SU-DHL-6 (cell line): ENCODE measurements around the gene ARHGEF3.

Source experiments
- H2AFZ ChIP-seq: fragments of 200-600 bp; sonication (generic); 2 replicates; pipeline ENCODE4 v1.6.1; 2014; ENCODE audit warnings: low read depth, mild to moderate bottlenecking, moderate library complexity, mixed read lengths, antibody characterized with exemption, low read length; ENCODE audit not compliant: severe bottlenecking
- H3F3A ChIP-seq: fragments of 200-600 bp; shearing (Covaris generic); 2 replicates; pipeline ENCODE4 v1.6.0; 2016; ENCODE audit warnings: antibody characterized with exemption, mild to moderate bottlenecking; ENCODE audit not compliant: insufficient read depth
- H3K27ac ChIP-seq: fragments of 200-600 bp; sonication (generic); 2 replicates; pipeline ENCODE4 v1.5.1; 2016; ENCODE audit warnings: low read depth, mild to moderate bottlenecking, low read length, moderate library complexity, mixed read lengths
- H3K27me3 ChIP-seq: fragments of 200-600 bp; sonication (generic), shearing (Covaris generic); 2 replicates; pipeline ENCODE4 v1.6.0; 2014; ENCODE audit warnings: mild to moderate bottlenecking, low read length
- H3K36me3 ChIP-seq: fragments of 200-600 bp; sonication (generic); 2 replicates; pipeline ENCODE4 v1.6.1; 2014; ENCODE audit warnings: mild to moderate bottlenecking, low read length, mixed read lengths
- H3K4me2 ChIP-seq: fragments of 300-600, 200-600 bp; shearing (Covaris generic), sonication (generic); 2 replicates; pipeline ENCODE4 v1.6.0; 2014; ENCODE audit warnings: low read length, low read depth, mild to moderate bottlenecking; ENCODE audit not compliant: poor library complexity, severe bottlenecking
- H3K4me3 ChIP-seq: fragments of 200-600 bp; sonication (generic); 2 replicates; pipeline ENCODE4 v1.5.1; 2014; ENCODE audit warnings: antibody characterized with exemption, low read length, mild to moderate bottlenecking, mixed read lengths; ENCODE audit not compliant: insufficient read depth, poor library complexity, severe bottlenecking
- H3K79me2 ChIP-seq: fragments of 200-600 bp; sonication (generic); 2 replicates; pipeline ENCODE4 v1.6.1; 2014; ENCODE audit warnings: mild to moderate bottlenecking, low read length, moderate library complexity; ENCODE audit not compliant: insufficient read depth
- H3K9ac ChIP-seq: fragments of 200-600 bp; sonication (generic); 2 replicates; pipeline ENCODE4 v1.7.0; 2014; ENCODE audit warnings: mild to moderate bottlenecking, low read length
- H3K9me2 ChIP-seq: fragments of 200-600 bp; sonication (generic); replicated peaks from 2 replicates; pipeline ENCODE4 v1.6.1; 2014; ENCODE audit warnings: low read length; ENCODE audit not compliant: insufficient read depth
- H3K9me3 ChIP-seq: fragments of 200-600 bp; sonication (generic); 2 replicates; pipeline ENCODE4 v1.6.1; 2014; ENCODE audit warnings: low read length, mixed read lengths; ENCODE audit not compliant: insufficient read depth
- H4K20me1 ChIP-seq: fragments of 200-600 bp; sonication (generic); 2 replicates; pipeline ENCODE4 v1.6.1; 2014; ENCODE audit warnings: low read depth, mild to moderate bottlenecking, antibody characterized with exemption, low read length, moderate library complexity, mixed read lengths
- EZH2phosphoT487 ChIP-seq: fragments of 200-600 bp; sonication (generic), shearing (Covaris generic); conservative IDR thresholded peaks from 2 replicates; pipeline ENCODE4 v1.6.1; 2018; ENCODE audit warnings: mild to moderate bottlenecking, antibody characterized with exemption, low read length, moderate library complexity, mixed read lengths
- TF ChIP-seq, protein P1 (sequence below): fragments of 200-600 bp; sonication (generic); IDR thresholded peaks from one replicate; pipeline ENCODE4 v1.5.1; 2017; ENCODE audit warnings: antibody characterized with exemption, mild to moderate bottlenecking, low read length, moderate library complexity; ENCODE audit not compliant: insufficient read depth, poor library complexity, severe bottlenecking

Gene ARHGEF3

DNA sequence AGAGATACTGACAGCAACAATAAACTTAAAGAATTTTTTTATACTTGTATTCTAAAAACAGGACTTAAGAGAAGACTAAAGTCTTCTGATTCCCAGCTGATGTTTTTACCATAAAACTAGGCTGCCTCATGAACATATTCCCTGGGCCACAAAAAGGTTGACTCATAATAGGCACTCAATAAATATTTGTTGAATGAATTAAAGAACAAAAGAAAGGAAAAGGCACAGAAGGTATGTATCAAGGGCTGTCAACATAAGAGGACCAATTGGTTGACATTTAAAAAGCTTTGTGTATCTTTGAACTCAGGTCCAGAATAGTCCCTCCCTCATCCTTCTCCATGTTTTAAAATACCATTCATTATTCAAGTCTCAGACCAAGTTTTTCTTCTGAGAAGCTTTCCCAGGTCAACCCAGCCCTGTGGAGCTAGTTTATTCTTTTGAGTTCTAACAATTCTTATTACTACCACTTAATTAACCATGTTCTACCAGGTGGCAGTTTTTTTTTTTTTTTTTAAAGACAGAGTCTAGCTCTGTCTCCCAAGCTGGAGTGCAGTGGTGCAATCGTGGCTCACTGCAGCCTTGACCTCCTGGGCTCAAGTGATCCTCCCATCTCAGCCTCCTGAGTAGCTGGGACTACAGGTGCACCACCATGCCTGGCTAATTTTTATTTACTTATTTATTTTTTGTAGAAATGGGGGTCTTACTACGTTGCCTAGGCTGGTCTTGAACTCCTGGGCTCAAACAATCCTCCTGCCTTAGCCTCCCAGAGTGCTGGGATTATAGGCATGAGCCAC is 17.5 kb upstream of the ARHGEF3 start:
- Histone ChIP-seq H3K9me3 (no peaks in the 10 kb centered on the region), H3K79me2 (no peaks in the 10 kb centered on the region), H4K20me1 (no peaks in the 10 kb centered on the region), H2AFZ (no peak overlapping the region), H3K4me2 (no peak overlapping the region), H3K27ac (no peak overlapping the region), H3K27me3 (no peaks in the 10 kb centered on the region), H3K4me3 (no peak overlapping the region), H3F3A (no peaks in the 10 kb centered on the region), H3K9me2 (no peaks in the 10 kb centered on the region), H3K36me3 (no peaks in the 10 kb centered on the region), H3K9ac (no peak overlapping the region)
- no peak for TF ChIP-seq EZH2phosphoT487
- TF ChIP-seq, protein P1, sequence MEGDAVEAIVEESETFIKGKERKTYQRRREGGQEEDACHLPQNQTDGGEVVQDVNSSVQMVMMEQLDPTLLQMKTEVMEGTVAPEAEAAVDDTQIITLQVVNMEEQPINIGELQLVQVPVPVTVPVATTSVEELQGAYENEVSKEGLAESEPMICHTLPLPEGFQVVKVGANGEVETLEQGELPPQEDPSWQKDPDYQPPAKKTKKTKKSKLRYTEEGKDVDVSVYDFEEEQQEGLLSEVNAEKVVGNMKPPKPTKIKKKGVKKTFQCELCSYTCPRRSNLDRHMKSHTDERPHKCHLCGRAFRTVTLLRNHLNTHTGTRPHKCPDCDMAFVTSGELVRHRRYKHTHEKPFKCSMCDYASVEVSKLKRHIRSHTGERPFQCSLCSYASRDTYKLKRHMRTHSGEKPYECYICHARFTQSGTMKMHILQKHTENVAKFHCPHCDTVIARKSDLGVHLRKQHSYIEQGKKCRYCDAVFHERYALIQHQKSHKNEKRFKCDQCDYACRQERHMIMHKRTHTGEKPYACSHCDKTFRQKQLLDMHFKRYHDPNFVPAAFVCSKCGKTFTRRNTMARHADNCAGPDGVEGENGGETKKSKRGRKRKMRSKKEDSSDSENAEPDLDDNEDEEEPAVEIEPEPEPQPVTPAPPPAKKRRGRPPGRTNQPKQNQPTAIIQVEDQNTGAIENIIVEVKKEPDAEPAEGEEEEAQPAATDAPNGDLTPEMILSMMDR, result no peak

DNA sequence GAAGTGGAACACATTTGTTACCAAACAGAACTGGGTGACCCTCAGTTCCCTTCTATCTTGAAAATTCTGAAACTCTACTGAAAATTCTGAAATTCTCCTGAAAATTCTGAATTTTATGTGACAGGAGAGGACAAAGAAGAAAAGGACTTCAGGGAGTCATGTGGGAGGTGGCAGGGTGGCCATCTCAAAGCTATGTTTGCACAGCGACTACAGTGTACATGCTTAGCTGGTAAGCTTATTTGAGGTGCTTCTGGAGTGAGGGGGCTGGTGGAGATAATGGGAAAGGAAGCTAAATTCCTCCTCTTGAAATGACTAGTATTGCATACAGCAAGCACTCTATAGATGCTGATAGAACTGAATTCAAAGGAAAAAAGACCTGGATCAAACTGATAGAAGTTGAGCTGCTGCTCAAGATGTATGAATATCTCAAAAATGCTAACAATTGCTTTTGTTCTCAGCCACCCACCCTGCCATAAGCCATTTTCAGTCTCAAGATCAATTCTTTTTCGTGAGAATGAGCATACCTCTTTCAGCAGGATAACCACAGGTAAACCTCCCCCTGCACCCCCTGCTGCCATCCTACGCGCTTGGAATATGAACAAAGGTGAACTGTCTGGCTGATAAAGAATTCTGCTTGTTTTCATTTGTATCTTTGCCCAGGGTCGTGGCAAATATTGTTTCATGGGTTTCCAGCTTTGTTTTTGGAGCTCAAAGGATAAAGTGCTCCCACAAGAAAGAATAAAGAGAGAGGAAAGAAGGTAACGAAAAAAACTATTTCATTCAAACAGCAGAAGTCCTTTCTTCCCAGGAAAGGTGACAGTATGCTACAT is 16.6 kb upstream of the ARHGEF3 start:
- Histone ChIP-seq H2AFZ (no peak overlapping the region), H3K9ac (no peak overlapping the region), H3K4me3 (no peak overlapping the region), H3K9me3 (no peaks in the 10 kb centered on the region), H3K79me2 (no peaks in the 10 kb centered on the region), H3K27me3 (no peaks in the 10 kb centered on the region), H3F3A (no peaks in the 10 kb centered on the region), H3K4me2 (no peak overlapping the region), H3K27ac (no peak overlapping the region), H4K20me1 (no peaks in the 10 kb centered on the region), H3K9me2 (no peaks in the 10 kb centered on the region), H3K36me3 (no peaks in the 10 kb centered on the region)
- TF ChIP-seq EZH2phosphoT487, result no peak
- TF ChIP-seq, protein P1, result no peak

DNA sequence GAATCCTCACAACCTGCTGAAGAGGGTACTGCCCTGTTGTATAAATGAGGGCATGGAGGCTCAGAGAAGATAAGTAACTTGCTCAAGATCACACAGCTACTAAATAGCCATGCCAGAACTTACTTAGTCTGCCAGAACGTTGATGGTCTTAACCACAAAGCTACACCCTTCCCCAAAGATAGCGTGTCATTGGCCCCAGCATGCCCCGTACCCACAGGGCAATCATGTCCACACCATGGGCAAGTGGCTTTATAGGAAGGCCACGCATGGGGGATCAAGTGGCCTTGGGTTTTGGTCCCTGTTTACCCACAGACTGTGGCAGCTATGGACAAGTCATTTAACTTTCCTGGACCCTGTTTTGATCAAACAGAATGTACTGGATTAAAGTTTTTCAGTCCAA is 15.9 kb upstream of the ARHGEF3 start:
- H2AFZ ChIP-seq, result no peak overlapping the region
- no peaks in the 10 kb centered on the region for H3K9me2 ChIP-seq
- no peak overlapping the region for H3K27ac ChIP-seq
- no peak overlapping the region for H3K4me2 ChIP-seq
- no peak overlapping the region for H3K4me3 ChIP-seq
- H3K27me3 ChIP-seq, result no peaks in the 10 kb centered on the region
- no peaks in the 10 kb centered on the region for H3K36me3 ChIP-seq
- no peaks in the 10 kb centered on the region for H3F3A ChIP-seq
- no peaks in the 10 kb centered on the region for H3K9me3 ChIP-seq
- no peak overlapping the region for H3K9ac ChIP-seq
- H3K79me2 ChIP-seq, result no peaks in the 10 kb centered on the region
- TF ChIP-seq EZH2phosphoT487, result no peak
- TF ChIP-seq, protein P1, result no peak
- no peaks in the 10 kb centered on the region for H4K20me1 ChIP-seq
